ENCODE data around the gene NPC1.

- no peak for TF ChIP-seq CTCF (IDR thresholded peaks at IDR 0.05)
- no peak for TF ChIP-seq POLR2AphosphoS5 (IDR thresholded peaks at IDR 0.05; ENCODE audit: low read depth, low read length)
- TF ChIP-seq REST (IDR thresholded peaks at IDR 0.05; ENCODE audit: insufficient read depth in 1 of 2, low read depth in 2 of 2, low read length in 1 of 2) = no peak
These were observed 45.4 kb downstream of the NPC1 start for GRCh38 chr18:23540867-23541266.

Measured in Panc1 (cell line).